CD4-positive, alpha-beta memory T cell (primary cell): ENCODE measurements around the gene FEV. TPM values are rescaled to one million over a fixed set of nuclear protein-coding genes. Genes with fewer than 3 reads are reported as not detected.

Source experiments
- CTCF ChIA-PET: fragments of 350-600 bp; sonication (Branson Sonifier 250); formaldehyde crosslinking; loops from one replicate; lab custom pipeline; 2021; ENCODE audit warnings: inconsistent platforms; ENCODE audit not compliant: partially characterized antibody; lab: Charles Lee
- POLR2A ChIA-PET: fragments of 350-600 bp; sonication (Branson Sonifier 250); formaldehyde crosslinking; loops from one replicate; lab custom pipeline; 2021; ENCODE audit not compliant: partially characterized antibody; lab: Charles Lee
- DNase-seq, 5 donors: peaks; one replicate each; pipeline versions ENCODE4 v3.0.0 to v3.0.0-alpha.2; 2020 to 2022; ENCODE audit warnings: mixed read lengths in 1 of 5
- H3K27ac ChIP-seq: one replicate; pipeline ENCODE4 v1.7.0; 2013; ENCODE audit warnings: low read depth, low read length
- H3K27me3 ChIP-seq: 2 replicates; pipeline ENCODE4 v1.7.0; 2013; ENCODE audit warnings: mild to moderate bottlenecking, low read length, moderate library complexity; ENCODE audit not compliant: insufficient read depth
- H3K36me3 ChIP-seq: 2 replicates; pipeline ENCODE4 v1.7.0; 2013; ENCODE audit warnings: mild to moderate bottlenecking, low read length, moderate library complexity; ENCODE audit not compliant: insufficient read depth
- H3K4me1 ChIP-seq: 2 replicates; pipeline ENCODE4 v1.7.0; 2013; ENCODE audit warnings: mild to moderate bottlenecking, low read length, moderate library complexity; ENCODE audit not compliant: insufficient read depth
- H3K4me3 ChIP-seq, 2 donors: one replicate each; pipeline ENCODE4 v1.7.0; 2013; ENCODE audit warnings: low read length in 2 of 2, mild to moderate bottlenecking in 1 of 2
- H3K9me3 ChIP-seq, 2 donors: one replicate each; pipeline ENCODE4 v1.7.0; 2013; ENCODE audit warnings: low read length in 2 of 2, control low read depth in 1 of 2; ENCODE audit not compliant: control insufficient read depth in 1 of 2
- H3K27ac Mint-ChIP-seq, 7 donors: one replicate each; pipeline ENCODE4 v1.8.0; 2020 to 2021; ENCODE audit warnings: mixed read lengths in 7 of 7, mild to moderate bottlenecking in 6 of 7, inconsistent platforms in 3 of 7, moderate library complexity in 3 of 7
- H3K27me3 Mint-ChIP-seq, 2 donors: one replicate each; pipeline ENCODE4 v1.8.0; 2020 to 2021; ENCODE audit warnings: mixed read lengths in 2 of 2
- H3K36me3 Mint-ChIP-seq, 2 donors: one replicate each; pipeline ENCODE4 v1.8.0; 2020 to 2021; ENCODE audit warnings: mixed read lengths in 2 of 2, inconsistent platforms in 1 of 2, mild to moderate bottlenecking in 1 of 2
- H3K4me1 Mint-ChIP-seq, 4 donors: one replicate each; pipeline ENCODE4 v1.8.0; 2020 to 2021; ENCODE audit warnings: mixed read lengths in 4 of 4, mild to moderate bottlenecking in 1 of 4
- H3K4me3 Mint-ChIP-seq, 8 donors: one replicate each; pipeline ENCODE4 v1.8.0; 2020 to 2021; ENCODE audit warnings: mixed read lengths in 8 of 8, mild to moderate bottlenecking in 7 of 8, moderate library complexity in 6 of 8, inconsistent platforms in 3 of 8
- H3K9me3 Mint-ChIP-seq, 8 donors: one replicate each; pipeline ENCODE4 v1.8.0; 2020 to 2021; ENCODE audit warnings: mixed read lengths in 8 of 8, mild to moderate bottlenecking in 5 of 8, inconsistent platforms in 3 of 8, moderate library complexity in 1 of 8
- intact Hi-C: fragments of 100-400 bp; cut with micrococcal nuclease; formaldehyde crosslinking; loops from one replicate; pipeline ENCODE4 v1.15.1; 2023
- polyA plus RNA-seq, 2 donors: library from polyadenylated mRNA; unstranded; fragments of 300-500 nt; fragmentation: Illumina TruSeq; gene quantifications; one replicate each; pipeline ENCODE4 v1.2.3, GENCODE V29; 2021
- total RNA-seq, 2 experiments: library from RNA; stranded (reverse); gene quantifications; one replicate each; pipeline ENCODE4 v1.2.3, GENCODE V29; 2021

FEV gene
- total and polyA plus RNA-seq, 4 experiments from 2014 or later, result not detected

GRCh38 chr2:218961651-218962570, 23.1 kb downstream of the FEV start:
- Mint-ChIP-seq H3K9me3 (peaks cover 0 to 8% (median 1%) of the 10 kb centered on the region in 8 donors), H3K27me3 (peaks cover 61 to 62% of the 10 kb centered on the region in 2 donors), H3K4me1 (peaks cover 8 to 31% (median 19%) of the 10 kb centered on the region in 4 donors), H3K27ac (no peak overlapping the region), H3K36me3 (no peaks in the 10 kb centered on the region), H3K4me3 (peak overlapping the region in 3 of 8 donors; percentile 10 to 56 (median 30))
- peaks cover 48% of the 10 kb centered on the region for H3K27me3 ChIP-seq
- H3K36me3 ChIP-seq, result no peaks in the 10 kb centered on the region
- intact Hi-C loops, result no loop called here
- ChIA-PET CTCF (no interaction called here), POLR2A (no interaction called here)
- H3K4me3 ChIP-seq, result no peak overlapping the region
- H3K9me3 ChIP-seq, result no peaks in the 10 kb centered on the region
- H3K27ac ChIP-seq, result no peak overlapping the region
- H3K4me1 ChIP-seq, result peaks cover 27% of the 10 kb centered on the region
- DNase-seq, result no peak

DNA sequence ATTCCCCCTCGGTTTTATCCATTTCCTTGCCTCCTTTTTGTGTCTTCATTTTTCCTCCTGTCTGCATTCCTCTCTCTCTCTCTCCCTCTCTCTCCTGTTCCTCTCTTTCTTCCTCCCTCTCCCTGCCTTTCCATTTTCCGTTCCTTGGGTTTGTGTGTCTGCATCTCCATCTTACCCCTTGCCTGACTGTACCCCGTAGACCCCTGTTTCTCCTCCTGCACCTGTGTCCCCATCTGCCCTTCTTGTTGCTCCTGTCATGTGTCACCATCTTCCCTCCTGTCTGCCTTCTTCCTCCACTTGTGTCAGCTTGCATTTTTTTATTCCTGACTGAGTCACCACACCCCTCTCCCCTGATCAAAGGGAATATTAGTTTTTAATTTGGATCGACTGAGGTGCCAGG, 23.8 kb downstream of the FEV start:
- ChIA-PET POLR2A (no interaction called here), CTCF (interaction anchor here (0.9 kb wide), 1 partner anchor 9 kb away, joined by 3 read pairs; no protein-coding TSS in a partner anchor)
- H3K9me3 Mint-ChIP-seq, result peaks cover 0 to 8% (median 1%) of the 10 kb centered on the region in 8 donors
- peaks cover 27% of the 10 kb centered on the region for H3K4me1 ChIP-seq
- peaks cover 8 to 31% (median 19%) of the 10 kb centered on the region in 4 donors for H3K4me1 Mint-ChIP-seq
- H3K27me3 Mint-ChIP-seq, result peaks cover 61 to 66% of the 10 kb centered on the region in 2 donors
- no peak overlapping the region for H3K4me3 ChIP-seq
- H3K36me3 Mint-ChIP-seq, result no peaks in the 10 kb centered on the region
- no peaks in the 10 kb centered on the region for H3K36me3 ChIP-seq
- H3K4me3 Mint-ChIP-seq, result peak overlapping the region in 7 of 8 donors; percentile 31 to 75 (median 59)
- peaks cover 48% of the 10 kb centered on the region for H3K27me3 ChIP-seq
- peak overlapping the region in 2 of 7 donors; percentile 2 to 6 for H3K27ac Mint-ChIP-seq
- intact Hi-C loops, result no loop called here
- H3K27ac ChIP-seq, result no peak overlapping the region
- no peak for DNase-seq
- no peaks in the 10 kb centered on the region for H3K9me3 ChIP-seq

GRCh38 chr2:218960309-218961165, 24.4 kb downstream of the FEV start:
- H3K4me1 Mint-ChIP-seq, result peaks cover 8 to 31% (median 19%) of the 10 kb centered on the region in 4 donors
- intact Hi-C loops, result no loop called here
- peak overlapping the region in 6 of 8 donors; percentile 21 to 75 (median 58) for H3K4me3 Mint-ChIP-seq
- DNase-seq, result no peak
- no peak overlapping the region for H3K27ac ChIP-seq
- POLR2A ChIA-PET, result no interaction called here
- peaks cover 27% of the 10 kb centered on the region for H3K4me1 ChIP-seq
- CTCF ChIA-PET, result interaction anchor here (0.9 kb wide), 1 partner anchor 8 kb away, joined by 3 read pairs; no protein-coding TSS in a partner anchor
- peaks cover 58 to 62% of the 10 kb centered on the region in 2 donors for H3K27me3 Mint-ChIP-seq
- peaks cover 0 to 8% (median 1%) of the 10 kb centered on the region in 8 donors for H3K9me3 Mint-ChIP-seq
- H3K27me3 ChIP-seq, result peaks cover 48% of the 10 kb centered on the region
- no peak overlapping the region for H3K27ac Mint-ChIP-seq
- H3K9me3 ChIP-seq, result no peaks in the 10 kb centered on the region
- H3K36me3 Mint-ChIP-seq, result no peaks in the 10 kb centered on the region
- H3K4me3 ChIP-seq, result no peak overlapping the region
- no peaks in the 10 kb centered on the region for H3K36me3 ChIP-seq

- Mint-ChIP-seq H3K4me1 (peaks cover 8 to 31% (median 19%) of the 10 kb centered on the region in 4 donors), H3K4me3 (peak overlapping the region in 1 of 8 donors; percentile 34), H3K27ac (no peak overlapping the region), H3K27me3 (peaks cover 59 to 61% of the 10 kb centered on the region in 2 donors), H3K36me3 (no peaks in the 10 kb centered on the region), H3K9me3 (peaks cover 0 to 8% (median 1%) of the 10 kb centered on the region in 8 donors)
- ChIA-PET POLR2A (no interaction called here), CTCF (no interaction called here)
- Histone ChIP-seq H3K27ac (no peak overlapping the region), H3K4me3 (no peak overlapping the region), H3K4me1 (peaks cover 27% of the 10 kb centered on the region), H3K36me3 (no peaks in the 10 kb centered on the region), H3K27me3 (peaks cover 48% of the 10 kb centered on the region), H3K9me3 (no peaks in the 10 kb centered on the region)
- intact Hi-C loops, result no loop called here
- DNase-seq, result no peak
These were observed 25.1 kb downstream of the FEV start for GRCh38 chr2:218959761-218960308.

- ChIA-PET CTCF (no interaction called here), POLR2A (no interaction called here)
- peaks cover 56 to 57% of the 10 kb centered on the region in 2 donors for H3K27me3 Mint-ChIP-seq
- Histone ChIP-seq H3K4me1 (peaks cover 27% of the 10 kb centered on the region), H3K4me3 (no peak within 1 kb of the TSS), H3K27ac (no peak within 1 kb of the TSS), H3K27me3 (peaks cover 42% of the 10 kb centered on the region), H3K9me3 (no peaks in the 10 kb centered on the region), H3K36me3 (no peaks in the 10 kb centered on the region)
- DNase-seq, result peak; percentile 41 to 61 (median 51)
- no peak within 1 kb of the TSS for H3K27ac Mint-ChIP-seq
- H3K9me3 Mint-ChIP-seq, result peaks cover 0 to 8% (median 1%) of the 10 kb centered on the region in 8 donors
- peaks cover 8 to 31% (median 19%) of the 10 kb centered on the region in 4 donors for H3K4me1 Mint-ChIP-seq
- intact Hi-C loops, result no loop called here
- peak within 1 kb of the TSS in 7 of 8 donors; percentile 43 to 78 (median 71) for H3K4me3 Mint-ChIP-seq
- no peaks in the 10 kb centered on the region for H3K36me3 Mint-ChIP-seq
These were observed 25.7 kb downstream of the FEV start, which contains the start of gene CDK5R2 for GRCh38 chr2:218959141-218959731. TSS of gene CDK5R2 (plus strand) at chr2:218959666. CDS start at chr2:218959821, 155 bp downstream.

- Mint-ChIP-seq H3K27me3 (peaks cover 51 to 53% of the 10 kb centered on the region in 2 donors), H3K4me3 (peak overlapping the region in 4 of 8 donors; percentile 21 to 56 (median 45)), H3K36me3 (no peaks in the 10 kb centered on the region), H3K27ac (no peak overlapping the region), H3K9me3 (peaks cover 0 to 6% (median 0%) of the 10 kb centered on the region in 8 donors), H3K4me1 (peaks cover 8 to 31% (median 19%) of the 10 kb centered on the region in 4 donors)
- ChIA-PET CTCF (interaction anchor here (0.6 to 1.0 kb wide), 2 partner anchors 71 to 74 kb away, joined by 3 read pairs; no protein-coding TSS in a partner anchor), POLR2A (no interaction called here)
- no peak overlapping the region for H3K4me3 ChIP-seq
- intact Hi-C loops, result no loop called here
- DNase-seq, result no peak
- H3K9me3 ChIP-seq, result no peaks in the 10 kb centered on the region
- peaks cover 33% of the 10 kb centered on the region for H3K27me3 ChIP-seq
- H3K36me3 ChIP-seq, result no peaks in the 10 kb centered on the region
- peaks cover 27% of the 10 kb centered on the region for H3K4me1 ChIP-seq
- no peak overlapping the region for H3K27ac ChIP-seq
These were observed 26.7 kb downstream of the FEV start for GRCh38 chr2:218958276-218958675.
